K562 (cell line): Measurements from ENCODE around the gene CAPN8. TPM values are rescaled to one million over a fixed set of nuclear protein-coding genes. Genes with fewer than 3 reads are reported as not detected.

Source experiments
- CBX3 ChIP-seq, 2 experiments: IDR thresholded peaks; 1 replicate in 1 of 2; 2 replicates in 1 of 2; pipeline ENCODE4 v1.6.1; 2012; ENCODE audit warnings: inconsistent platforms in 2 of 2, low read length in 2 of 2, borderline replicate concordance in 1 of 2, control low read depth in 1 of 2
- ESRRA ChIP-seq: fragments of 450-650 bp; IDR thresholded peaks from 2 replicates; pipeline ENCODE4 v1.6.1; 2014; ENCODE audit warnings: low read depth, mild to moderate bottlenecking, moderate library complexity, borderline replicate concordance
- L3MBTL2 ChIP-seq: fragments of 450-650 bp; IDR thresholded peaks from 2 replicates; pipeline ENCODE4 v1.6.1; 2016; ENCODE audit warnings: mild to moderate bottlenecking, moderate library complexity
- MTA2 ChIP-seq: fragments of 450-650 bp; IDR thresholded peaks from 2 replicates; pipeline ENCODE4 v1.6.1; 2016; ENCODE audit warnings: low read depth
- MXI1 ChIP-seq: IDR thresholded peaks from 2 replicates; pipeline ENCODE4 v1.6.1; 2011; ENCODE audit warnings: low read depth, mild to moderate bottlenecking, improper control_type of control experiment, low read length
- MYC ChIP-seq, 2 experiments: fragments of 250-450 bp in 1 of 2; sonication (Bioruptor Pico) in 1 of 2; IDR thresholded peaks; 2 replicates each; pipeline versions ENCODE4 v1.5.1 to v1.6.1; 2012 to 2021; ENCODE audit warnings: low read depth in 2 of 2, borderline replicate concordance in 1 of 2, improper control_type of control experiment in 1 of 2, low read length in 1 of 2, mild to moderate bottlenecking in 1 of 2, moderate library complexity in 1 of 2
- NBN ChIP-seq: fragments of 450-650 bp; IDR thresholded peaks from 2 replicates; pipeline ENCODE4 v1.6.1; 2016; ENCODE audit warnings: low read depth, mild to moderate bottlenecking
- NFRKB ChIP-seq: fragments of 450-650 bp; IDR thresholded peaks from 2 replicates; pipeline ENCODE4 v1.6.1; 2016; ENCODE audit warnings: low read depth
- NFXL1 ChIP-seq: fragments of 450-650 bp; formaldehyde crosslinking; IDR thresholded peaks from 2 replicates; pipeline ENCODE4 v1.4.0; 2021; ENCODE audit warnings: mild to moderate bottlenecking
- RAD21 ChIP-seq, 2 experiments: fragments of 250-450 bp in 1 of 2; fragments of 450-650 bp in 1 of 2; sonication (Bioruptor Pico) in 1 of 2; formaldehyde crosslinking in 1 of 2; IDR thresholded peaks in 1 of 2; conservative IDR thresholded peaks in 1 of 2; 2 replicates each; pipeline versions ENCODE4 v1.4.0 to v1.8.0; 2020 to 2022; ENCODE audit warnings: mild to moderate bottlenecking in 2 of 2, moderate library complexity in 1 of 2
- RCOR1 ChIP-seq, 2 experiments: IDR thresholded peaks; 2 replicates each; pipeline ENCODE4 v1.6.1; 2012; ENCODE audit warnings: low read depth in 2 of 2, low read length in 2 of 2, borderline replicate concordance in 1 of 2, improper control_type of control experiment in 1 of 2
- RHOXF2B ChIP-seq: fragments of 250-450 bp; sonication (Bioruptor Pico); conservative IDR thresholded peaks from 2 replicates; pipeline ENCODE4 v1.5.1; 2021
- SIRT6 ChIP-seq: IDR thresholded peaks from one replicate; pipeline ENCODE4 v1.6.1; 2012; ENCODE audit warnings: low read depth, mild to moderate bottlenecking, control low read depth, inconsistent platforms, low read length, moderate library complexity
- TAF1 ChIP-seq: IDR thresholded peaks from 2 replicates; pipeline ENCODE4 v1.6.1; 2011; ENCODE audit warnings: mild to moderate bottlenecking, low read length, moderate library complexity; ENCODE audit not compliant: insufficient read depth, control insufficient read depth, severe bottlenecking; ENCODE audit errors: extremely low read depth
- ZBED1 ChIP-seq: IDR thresholded peaks from 2 replicates; pipeline ENCODE4 v1.6.1; 2014
- ZKSCAN8 ChIP-seq: fragments of 200-800 bp; sonication (Bioruptor generic); IDR thresholded peaks from 2 replicates; pipeline ENCODE4 v1.6.1; 2016; ENCODE audit warnings: missing genetic modification characterization, missing compliant biosample characterization
- ZNF253 ChIP-seq: fragments of 250-450 bp; sonication (Bioruptor Pico); conservative IDR thresholded peaks from 2 replicates; pipeline ENCODE4 v1.6.1; 2021; ENCODE audit warnings: mild to moderate bottlenecking
- ZNF444 ChIP-seq: fragments of 250-450 bp; sonication (Bioruptor Pico); IDR thresholded peaks from 2 replicates; pipeline ENCODE4 v1.4.0; 2020; ENCODE audit warnings: mild to moderate bottlenecking, moderate library complexity
- polyA plus RNA-seq, 8 experiments: library from polyadenylated mRNA; depleted of rRNA in 4 of 8; stranded (reverse) in 5 of 8; unstranded in 3 of 8; fragments of >200 nt; fragmentation: Nextera tagmentation in 2 of 8; fragmentation: Illumina TruSeq in 1 of 8; extraction: Ambion mirVana in 2 of 8; extraction: Trizol in 1 of 8; gene quantifications; 2 replicates each; pipeline versions ENCODE4 v1.2.1 to v1.2.3, GENCODE V29; 2011 to 2014; ENCODE audit warnings: inconsistent platforms in 1 of 8, missing spikeins in 1 of 8
- total RNA-seq, 7 experiments: library from RNA; depleted of rRNA in 6 of 7; stranded (reverse); fragments of >200 nt in 6 of 7; fragmentation: Illumina TruSeq in 2 of 7; extraction: Trizol in 2 of 7; gene quantifications; 2 replicates each; pipeline versions ENCODE4 v1.2.1 to v1.2.3, GENCODE V29; 2011 to 2021; ENCODE audit warnings: low replicate concordance in 1 of 7
- TF ChIP-seq, protein P1 (sequence below): fragments of 250-450 bp; sonication (Bioruptor Pico); IDR thresholded peaks from 2 replicates; pipeline ENCODE4 v1.5.0; 2020; ENCODE audit warnings: mild to moderate bottlenecking
- TF ChIP-seq, protein P2 (sequence below): fragments of 450-650 bp; formaldehyde crosslinking; IDR thresholded peaks from 2 replicates; pipeline ENCODE4 v1.4.0; 2020; ENCODE audit warnings: mild to moderate bottlenecking, moderate library complexity
- TF ChIP-seq, protein P3 (sequence below): fragments of 250-450 bp; sonication (Bioruptor Pico); IDR thresholded peaks from 2 replicates; pipeline ENCODE4 v1.4.0; 2020; ENCODE audit warnings: mild to moderate bottlenecking, moderate library complexity

Gene CAPN8
- total and polyA plus RNA-seq, 9 of the 15 experiments (the other 6 are each of a cell fraction or from before 2014, with no cell fraction given): 0.06 TPM; not detected in 8

DNA sequence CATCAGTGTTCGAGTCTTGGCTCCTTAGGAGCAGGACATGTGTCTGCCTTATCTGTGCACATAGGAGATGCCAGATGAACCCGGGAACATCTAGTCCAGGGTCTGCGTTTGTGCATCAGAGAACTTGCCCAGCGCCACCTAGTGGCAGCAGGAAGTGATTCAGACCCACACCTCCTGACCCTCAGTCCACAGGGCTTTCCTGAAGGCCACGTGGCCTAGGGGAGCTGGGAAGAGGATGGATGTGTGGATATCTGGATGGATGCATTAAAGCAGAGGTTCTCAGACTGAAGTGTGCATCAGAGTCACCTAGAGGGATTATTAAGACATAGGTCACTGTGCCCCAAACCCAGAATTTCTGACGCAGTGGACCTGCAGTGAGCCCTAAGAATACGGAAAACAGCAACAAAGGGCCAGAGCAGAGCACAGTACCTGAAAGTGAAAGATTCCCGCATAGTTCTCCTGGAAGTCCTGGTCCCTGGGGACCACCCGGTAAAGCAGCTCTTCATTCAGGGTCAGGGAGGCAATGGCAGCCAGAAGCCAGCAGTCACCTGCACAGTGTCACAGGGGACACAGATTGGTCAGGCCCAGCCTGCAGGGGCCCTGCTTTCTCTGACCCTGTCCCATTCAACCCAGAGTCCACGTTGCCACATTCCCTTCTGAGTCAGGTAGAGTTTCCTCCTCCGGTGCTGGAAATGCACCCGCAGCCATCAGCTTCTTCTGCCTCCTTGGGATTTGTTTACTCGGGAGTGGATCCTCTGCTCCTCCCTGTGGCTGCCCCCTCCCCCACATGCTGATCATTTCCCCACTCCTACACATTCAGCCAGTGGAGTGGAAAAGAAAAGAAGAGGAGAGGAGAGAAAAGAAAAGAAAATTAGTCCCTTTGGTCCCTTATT is 37.0 kb downstream of the CAPN8 start (continued):
- TF ChIP-seq, protein P1, sequence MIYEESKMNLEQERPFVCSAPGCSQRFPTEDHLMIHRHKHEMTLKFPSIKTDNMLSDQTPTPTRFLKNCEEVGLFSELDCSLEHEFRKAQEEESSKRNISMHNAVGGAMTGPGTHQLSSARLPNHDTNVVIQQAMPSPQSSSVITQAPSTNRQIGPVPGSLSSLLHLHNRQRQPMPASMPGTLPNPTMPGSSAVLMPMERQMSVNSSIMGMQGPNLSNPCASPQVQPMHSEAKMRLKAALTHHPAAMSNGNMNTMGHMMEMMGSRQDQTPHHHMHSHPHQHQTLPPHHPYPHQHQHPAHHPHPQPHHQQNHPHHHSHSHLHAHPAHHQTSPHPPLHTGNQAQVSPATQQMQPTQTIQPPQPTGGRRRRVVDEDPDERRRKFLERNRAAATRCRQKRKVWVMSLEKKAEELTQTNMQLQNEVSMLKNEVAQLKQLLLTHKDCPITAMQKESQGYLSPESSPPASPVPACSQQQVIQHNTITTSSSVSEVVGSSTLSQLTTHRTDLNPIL (CRISPR knock-in tag): no peak
- TF ChIP-seq ZNF253 (no peak), RHOXF2B (CRISPR knock-in tag) (no peak), NFRKB (no peak), ZNF444 (CRISPR knock-in tag) (no peak), NBN (no peak), MXI1 (no peak), CBX3 (IDR thresholded peaks at IDR 0.05; ENCODE audit: borderline replicate concordance in 1 of 2, low read length in 2 of 2) (peak in 1 of 2 experiments; percentile 75; a peak in 1 of 3 replicates), MYC (IDR thresholded peaks at IDR 0.05; ENCODE audit: low read depth, low read length) (peak; percentile 90), MYC (CRISPR knock-in tag; IDR thresholded peaks at IDR 0.05; ENCODE audit: borderline replicate concordance, low read depth) (no peak), ZKSCAN8 (no peak), ZBED1 (no peak), NFXL1 (CRISPR knock-in tag) (no peak), L3MBTL2 (peak; percentile 88), SIRT6 (no peak), TAF1 (no peak), RAD21 (CRISPR knock-in tag; conservative IDR thresholded peaks at IDR 0.05 in 1 of 2, IDR thresholded peaks at IDR 0.05 in 1 of 2) (peak; percentile 38 to 70), ESRRA (no peak), MTA2 (no peak), RCOR1 (IDR thresholded peaks at IDR 0.05; ENCODE audit: borderline replicate concordance in 1 of 2, low read depth in 2 of 2, low read length in 2 of 2) (peak in 1 of 2 experiments; percentile 54; a peak in 1 of 4 replicates)
- TF ChIP-seq, protein P2, sequence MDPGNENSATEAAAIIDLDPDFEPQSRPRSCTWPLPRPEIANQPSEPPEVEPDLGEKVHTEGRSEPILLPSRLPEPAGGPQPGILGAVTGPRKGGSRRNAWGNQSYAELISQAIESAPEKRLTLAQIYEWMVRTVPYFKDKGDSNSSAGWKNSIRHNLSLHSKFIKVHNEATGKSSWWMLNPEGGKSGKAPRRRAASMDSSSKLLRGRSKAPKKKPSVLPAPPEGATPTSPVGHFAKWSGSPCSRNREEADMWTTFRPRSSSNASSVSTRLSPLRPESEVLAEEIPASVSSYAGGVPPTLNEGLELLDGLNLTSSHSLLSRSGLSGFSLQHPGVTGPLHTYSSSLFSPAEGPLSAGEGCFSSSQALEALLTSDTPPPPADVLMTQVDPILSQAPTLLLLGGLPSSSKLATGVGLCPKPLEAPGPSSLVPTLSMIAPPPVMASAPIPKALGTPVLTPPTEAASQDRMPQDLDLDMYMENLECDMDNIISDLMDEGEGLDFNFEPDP (CRISPR knock-in tag): no peak
- TF ChIP-seq, protein P3, sequence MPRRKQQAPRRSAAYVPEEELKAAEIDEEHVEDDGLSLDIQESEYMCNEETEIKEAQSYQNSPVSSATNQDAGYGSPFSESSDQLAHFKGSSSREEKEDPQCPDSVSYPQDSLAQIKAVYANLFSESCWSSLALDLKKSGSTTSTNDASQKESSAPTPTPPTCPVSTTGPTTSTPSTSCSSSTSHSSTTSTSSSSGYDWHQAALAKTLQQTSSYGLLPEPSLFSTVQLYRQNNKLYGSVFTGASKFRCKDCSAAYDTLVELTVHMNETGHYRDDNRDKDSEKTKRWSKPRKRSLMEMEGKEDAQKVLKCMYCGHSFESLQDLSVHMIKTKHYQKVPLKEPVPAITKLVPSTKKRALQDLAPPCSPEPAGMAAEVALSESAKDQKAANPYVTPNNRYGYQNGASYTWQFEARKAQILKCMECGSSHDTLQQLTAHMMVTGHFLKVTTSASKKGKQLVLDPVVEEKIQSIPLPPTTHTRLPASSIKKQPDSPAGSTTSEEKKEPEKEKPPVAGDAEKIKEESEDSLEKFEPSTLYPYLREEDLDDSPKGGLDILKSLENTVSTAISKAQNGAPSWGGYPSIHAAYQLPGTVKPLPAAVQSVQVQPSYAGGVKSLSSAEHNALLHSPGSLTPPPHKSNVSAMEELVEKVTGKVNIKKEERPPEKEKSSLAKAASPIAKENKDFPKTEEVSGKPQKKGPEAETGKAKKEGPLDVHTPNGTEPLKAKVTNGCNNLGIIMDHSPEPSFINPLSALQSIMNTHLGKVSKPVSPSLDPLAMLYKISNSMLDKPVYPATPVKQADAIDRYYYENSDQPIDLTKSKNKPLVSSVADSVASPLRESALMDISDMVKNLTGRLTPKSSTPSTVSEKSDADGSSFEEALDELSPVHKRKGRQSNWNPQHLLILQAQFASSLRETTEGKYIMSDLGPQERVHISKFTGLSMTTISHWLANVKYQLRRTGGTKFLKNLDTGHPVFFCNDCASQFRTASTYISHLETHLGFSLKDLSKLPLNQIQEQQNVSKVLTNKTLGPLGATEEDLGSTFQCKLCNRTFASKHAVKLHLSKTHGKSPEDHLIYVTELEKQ (CRISPR knock-in tag): no peak
